Stimulated activated CD4-positive, alpha-beta T cell treated with anti-CD3 and anti-CD28 coated beads, TNF-alpha, amount 100 ng/mL, for 4 hours (primary cell): ENCODE results near the gene TBC1D19.

Source experiments
- DNase-seq, 3 experiments: peaks; one replicate each; pipeline ENCODE4 v3.0.0-alpha.2; 2020; ENCODE audit warnings: low read depth in 3 of 3

The TBC1D19 gene

DNA sequence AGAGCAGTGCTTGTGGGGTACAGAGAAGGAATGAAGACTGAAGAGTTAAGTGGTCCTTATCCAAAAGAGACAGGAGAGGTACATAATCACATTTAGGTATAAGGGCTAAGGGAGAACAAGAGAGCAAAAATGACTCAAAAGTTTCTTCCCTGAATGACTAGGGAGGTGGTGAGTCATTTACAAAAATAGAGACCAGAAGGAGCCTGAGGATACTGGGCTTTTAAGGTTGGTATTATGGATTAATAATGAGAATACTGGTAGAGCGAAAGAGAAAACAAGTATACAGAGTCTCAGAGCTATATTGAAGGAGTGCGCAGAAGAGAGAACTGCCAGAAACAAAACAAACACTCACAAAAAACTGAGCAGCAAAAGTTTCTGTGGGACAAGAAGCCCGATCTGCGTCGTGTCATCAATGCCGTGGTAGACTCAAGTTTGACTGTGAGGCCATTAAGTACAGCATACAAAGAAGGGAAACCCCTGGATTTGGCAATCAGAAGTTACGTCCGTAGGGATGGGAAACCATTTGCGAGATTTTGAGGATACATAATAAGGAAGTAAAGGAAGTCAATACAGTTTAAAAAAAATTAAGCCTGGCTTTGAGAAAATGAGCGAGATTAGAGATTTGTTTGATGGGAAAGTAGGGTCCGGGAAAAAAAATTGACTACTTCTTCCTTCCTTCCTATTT is 147.6 kb downstream of the TBC1D19 start:
- no peak for DNase-seq

DNA sequence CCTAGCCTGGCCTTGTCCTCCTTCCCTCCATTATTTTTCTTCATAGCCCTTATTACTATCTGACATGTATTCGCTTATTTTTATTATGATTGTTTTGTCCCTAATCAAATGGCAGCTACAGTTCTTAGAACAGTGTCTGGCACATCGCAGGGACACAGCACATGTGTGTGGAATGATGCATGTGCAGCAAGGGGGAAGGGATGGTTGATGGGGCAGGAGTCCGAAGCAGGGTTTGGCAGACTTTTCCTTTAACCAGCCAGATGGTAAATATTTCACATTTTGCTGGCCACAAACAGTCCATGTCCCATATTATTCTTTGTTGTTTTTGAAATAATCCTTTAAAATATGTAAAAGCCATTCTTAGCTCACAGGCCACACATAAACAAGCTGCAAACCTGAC is 148.5 kb downstream of the TBC1D19 start:
- no peak for DNase-seq

DNA sequence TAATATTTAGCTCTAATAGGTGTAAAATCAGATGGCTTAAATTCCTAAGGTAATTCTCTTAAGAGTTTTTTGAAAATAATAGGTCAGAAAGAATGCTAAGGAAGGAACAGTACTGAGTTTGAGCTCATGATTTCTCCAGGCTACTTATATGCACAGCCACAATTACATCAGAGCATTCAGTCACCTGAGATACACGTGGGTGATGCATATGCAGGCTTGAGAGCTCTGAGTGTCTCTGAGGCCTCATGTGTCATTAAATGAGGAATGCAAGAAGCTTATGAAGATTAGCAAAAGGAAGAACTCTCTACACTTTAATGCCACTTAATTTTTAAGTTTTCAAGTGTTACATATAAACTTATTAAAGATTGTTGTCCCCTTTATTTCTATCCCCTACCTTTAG is 152.7 kb downstream of the TBC1D19 start:
- no peak for DNase-seq

DNA sequence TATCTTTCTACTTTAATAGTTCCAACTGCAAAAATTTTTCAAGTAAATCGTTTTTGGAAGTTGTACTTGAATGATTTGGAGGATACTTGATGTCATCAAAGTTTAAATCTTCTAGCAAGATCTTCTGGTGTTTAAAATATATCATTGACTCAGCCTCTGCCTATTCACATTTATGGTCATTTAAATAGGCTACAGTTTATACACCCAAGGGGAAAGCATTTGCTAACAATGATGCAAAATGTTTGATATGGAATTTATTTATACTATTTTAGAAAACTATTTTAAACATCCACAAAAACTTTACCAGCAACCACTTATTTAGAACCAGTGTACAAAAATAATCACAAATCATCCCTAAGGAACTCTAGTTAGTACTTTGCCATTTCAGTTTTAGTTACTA is 153.5 kb downstream of the TBC1D19 start:
- no peak for DNase-seq

DNA sequence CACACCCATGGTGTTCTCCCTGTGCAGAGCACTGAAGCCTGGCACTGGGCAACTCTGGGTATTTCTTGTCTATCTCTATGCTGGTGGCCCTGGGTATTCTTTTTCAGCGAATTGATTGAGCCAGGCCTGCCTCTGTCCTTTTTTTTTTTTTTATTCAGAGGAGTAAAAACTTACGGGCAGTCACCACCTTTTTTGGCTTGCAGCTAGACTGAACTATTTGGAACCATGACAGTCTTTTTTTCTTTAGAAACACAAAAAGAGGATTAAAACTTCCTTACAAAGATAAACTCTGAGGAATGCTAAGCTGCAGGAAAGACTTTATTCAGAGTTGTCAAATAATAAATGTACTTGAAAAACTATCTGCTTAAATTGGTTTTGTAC is 157.6 kb downstream of the TBC1D19 start:
- no peak for DNase-seq

DNA sequence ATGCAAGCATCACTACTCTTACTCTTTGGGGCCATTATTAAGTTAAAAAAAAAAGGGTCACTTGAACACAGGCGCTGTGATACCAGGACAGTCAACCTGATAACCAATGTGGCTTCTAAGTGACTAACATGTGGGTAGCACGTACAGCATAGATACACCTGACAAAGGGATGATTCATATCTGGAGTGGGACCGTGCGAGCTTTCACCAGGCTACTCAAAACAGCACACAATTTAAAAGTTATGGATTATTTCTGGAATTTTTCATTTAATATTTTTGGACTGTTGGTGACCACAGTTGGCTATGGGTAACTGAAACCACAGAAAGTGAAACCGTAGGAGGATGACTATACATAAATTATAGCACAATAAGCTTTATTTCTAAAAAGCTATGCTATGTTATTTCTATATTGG is 162.9 kb downstream of the TBC1D19 start:
- no peak for DNase-seq

DNA sequence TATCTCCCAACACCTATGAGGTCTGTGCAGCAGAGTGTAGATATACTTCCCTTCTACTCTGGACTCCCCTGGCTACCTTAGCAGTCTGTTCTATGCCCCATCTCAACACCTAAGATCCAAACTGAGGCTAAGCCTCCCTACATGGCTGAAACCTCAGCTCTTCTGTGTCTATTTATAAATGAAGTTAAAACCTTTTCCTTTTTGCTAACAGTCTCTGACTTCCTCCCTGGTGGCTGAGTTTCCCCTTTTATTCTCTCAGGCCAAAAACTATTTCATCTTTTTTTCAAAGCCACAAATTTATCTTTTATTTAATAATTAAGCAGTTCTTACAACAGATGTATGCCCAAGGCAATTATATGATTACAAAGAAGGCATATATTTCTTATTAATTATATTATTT is 164.9 kb downstream of the TBC1D19 start:
- no peak for DNase-seq

DNA sequence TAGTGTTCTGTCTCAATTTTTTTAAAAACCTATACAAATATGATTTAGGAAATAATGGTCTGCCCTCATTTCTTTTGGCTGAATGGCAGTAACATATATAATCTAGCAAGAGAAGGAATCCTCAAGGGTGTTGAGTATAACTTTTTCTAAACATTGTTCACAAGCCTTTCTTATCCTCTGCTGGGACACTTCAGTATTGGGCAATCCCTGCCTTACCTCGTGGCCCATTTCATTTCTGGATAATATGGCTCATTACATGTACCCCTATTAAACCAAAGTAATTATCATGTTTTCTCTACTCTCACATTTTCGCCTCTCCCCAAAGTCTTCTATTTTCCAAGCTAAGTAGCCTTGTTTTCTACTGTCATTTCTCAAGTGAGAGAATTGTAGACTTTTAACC is 166.0 kb downstream of the TBC1D19 start:
- DNase-seq = no peak

DNA sequence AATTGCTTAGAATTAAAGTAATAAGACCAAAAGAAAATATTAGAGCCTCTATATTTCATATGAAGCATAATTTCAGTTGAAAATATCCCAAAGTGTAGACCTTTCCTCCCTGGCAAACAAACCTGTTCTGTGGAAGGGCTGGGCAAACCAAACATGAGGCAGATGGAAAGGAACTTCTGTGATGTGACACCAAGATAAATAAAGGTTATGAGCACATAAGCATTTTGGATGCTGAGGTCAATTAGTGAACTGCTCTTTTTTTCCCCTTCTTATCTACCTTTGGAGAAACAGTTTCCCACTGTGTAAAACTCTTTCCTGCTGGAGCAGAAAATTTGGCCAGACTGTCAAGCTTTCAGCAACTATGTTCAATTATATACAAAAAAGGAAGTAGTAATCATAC is 167.1 kb downstream of the TBC1D19 start:
- no peak for DNase-seq

DNA sequence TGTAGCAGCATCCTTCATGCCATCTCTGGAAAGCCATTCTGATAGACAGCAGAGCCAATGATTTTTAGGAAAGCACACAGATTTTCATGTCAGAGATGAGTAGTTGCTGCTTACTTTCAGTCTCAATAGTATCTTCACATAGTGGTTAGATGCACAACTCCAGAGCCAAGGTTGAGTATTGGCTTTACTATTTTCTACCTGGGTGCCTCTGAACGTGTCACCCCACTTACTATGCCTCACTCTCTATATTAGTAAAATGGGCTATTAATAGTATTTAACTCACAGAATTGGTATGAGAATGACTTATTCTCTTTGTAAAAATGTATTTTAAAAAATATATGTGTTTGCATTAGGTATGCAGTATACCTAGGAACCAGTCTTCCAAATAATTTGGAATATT is 168.0 kb downstream of the TBC1D19 start:
- no peak for DNase-seq

DNA sequence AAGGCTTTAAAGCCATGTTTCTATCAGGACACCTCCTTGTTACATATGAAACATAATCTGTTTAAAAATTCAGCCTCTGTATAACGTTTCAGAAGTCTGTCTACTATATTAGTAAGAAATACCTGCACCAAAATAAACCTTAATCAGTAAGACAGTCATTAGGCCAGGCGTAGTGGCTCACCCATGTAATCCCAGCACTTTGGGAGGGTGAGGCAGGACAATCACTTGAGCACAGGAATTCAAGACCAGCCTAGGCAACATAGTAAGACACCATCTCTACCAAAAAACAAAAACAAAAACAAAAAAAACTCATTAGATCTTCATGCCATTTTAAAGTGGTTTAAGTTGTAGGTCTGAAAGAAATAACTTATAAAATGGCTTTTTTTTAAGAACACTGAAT is 169.3 kb downstream of the TBC1D19 start:
- DNase-seq = no peak

DNA sequence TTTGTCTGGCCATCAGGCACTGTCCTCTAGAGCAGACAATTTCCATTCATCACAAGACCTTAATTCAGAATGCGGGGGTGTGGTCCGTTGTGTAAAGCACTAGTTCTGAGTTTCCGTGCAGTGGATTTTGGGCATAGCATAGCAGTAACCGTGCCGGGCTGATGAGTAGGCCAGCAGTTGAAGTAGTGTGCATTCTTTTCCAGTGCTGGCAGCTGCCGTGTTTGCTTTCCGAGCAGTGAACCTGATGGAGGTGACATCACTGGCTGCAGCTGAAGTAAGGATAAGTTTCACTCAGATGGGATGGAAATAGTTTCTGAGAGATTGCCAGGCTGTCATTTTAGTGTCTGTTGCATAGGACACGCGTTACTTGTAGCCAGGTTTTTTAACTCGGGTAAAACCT is 169.7 kb downstream of the TBC1D19 start:
- DNase-seq = no peak

DNA sequence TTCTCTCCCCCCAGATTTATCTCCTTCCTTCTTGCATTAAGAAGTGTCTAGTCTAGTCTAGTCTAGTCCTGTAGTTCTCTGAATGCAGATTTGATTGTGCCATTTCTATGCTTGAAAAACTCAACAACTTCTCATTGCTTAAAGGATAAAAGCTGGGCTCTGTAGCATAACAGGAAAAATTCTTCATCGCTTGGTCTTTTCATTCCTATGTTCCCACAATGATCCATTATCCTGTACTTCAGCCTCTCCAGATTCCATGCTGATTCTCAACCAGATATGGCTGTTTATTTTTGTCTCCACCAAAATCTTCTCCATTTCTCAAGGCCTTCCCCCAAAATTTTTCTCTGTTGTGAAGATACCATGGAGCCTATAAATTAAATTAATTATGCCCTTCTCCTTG is 173.9 kb downstream of the TBC1D19 start:
- no peak for DNase-seq

DNA sequence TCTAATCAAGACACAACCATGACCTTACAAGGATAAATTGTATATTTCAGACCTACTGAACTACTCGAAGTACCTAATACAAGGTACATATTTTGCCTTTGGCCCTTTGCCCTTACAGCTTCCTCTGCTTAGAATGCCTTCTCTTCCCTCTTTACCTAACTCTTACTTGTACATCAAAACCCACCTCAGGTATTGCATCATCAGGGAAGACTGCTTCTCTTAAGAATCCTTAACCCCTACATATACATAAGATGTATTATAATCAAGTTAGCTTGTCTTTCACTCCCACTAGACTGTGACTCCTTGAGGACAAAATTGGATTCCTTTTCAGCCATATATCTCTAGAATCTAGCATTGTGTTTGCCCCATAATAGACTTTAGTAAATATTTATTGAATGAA is 175.0 kb downstream of the TBC1D19 start:
- DNase-seq = no peak

DNA sequence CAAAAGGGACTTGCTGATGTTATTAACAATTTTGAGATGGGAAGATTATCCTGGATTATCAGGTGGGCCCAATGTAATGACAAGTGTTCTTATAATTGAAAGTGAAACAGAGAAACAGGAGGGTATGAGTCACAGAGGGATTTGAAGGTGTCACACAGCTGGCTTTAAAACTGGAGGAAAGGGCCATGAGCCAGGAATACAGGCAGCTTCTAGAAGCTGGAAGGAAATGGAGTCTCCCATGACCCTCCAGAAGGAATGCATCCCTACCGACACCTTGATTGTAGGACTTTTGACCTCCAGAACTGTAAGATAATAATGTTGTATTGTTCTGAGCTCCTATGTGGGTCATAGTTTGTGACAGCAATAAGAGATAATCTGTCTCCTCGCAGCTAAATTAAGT is 178.8 kb downstream of the TBC1D19 start:
- no peak for DNase-seq

DNA sequence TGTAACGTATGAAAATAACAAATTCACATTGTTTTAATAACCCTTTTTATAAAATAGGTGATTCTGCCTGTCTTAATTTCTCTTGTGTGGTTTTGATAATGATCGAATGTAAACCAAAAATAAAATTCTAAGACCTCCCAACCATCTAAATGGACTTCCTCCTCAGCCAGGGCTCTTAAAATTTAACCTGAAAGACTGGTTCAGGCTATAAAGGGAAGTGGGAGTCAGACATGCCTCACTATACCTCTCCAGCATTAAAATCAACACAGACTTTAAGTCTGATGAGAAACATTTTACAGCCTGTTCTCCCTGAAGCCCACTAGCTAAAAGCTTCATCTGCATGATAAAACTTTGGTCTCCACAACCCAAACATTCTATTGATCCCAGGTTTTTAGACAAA is 179.2 kb downstream of the TBC1D19 start:
- DNase-seq = no peak

DNA sequence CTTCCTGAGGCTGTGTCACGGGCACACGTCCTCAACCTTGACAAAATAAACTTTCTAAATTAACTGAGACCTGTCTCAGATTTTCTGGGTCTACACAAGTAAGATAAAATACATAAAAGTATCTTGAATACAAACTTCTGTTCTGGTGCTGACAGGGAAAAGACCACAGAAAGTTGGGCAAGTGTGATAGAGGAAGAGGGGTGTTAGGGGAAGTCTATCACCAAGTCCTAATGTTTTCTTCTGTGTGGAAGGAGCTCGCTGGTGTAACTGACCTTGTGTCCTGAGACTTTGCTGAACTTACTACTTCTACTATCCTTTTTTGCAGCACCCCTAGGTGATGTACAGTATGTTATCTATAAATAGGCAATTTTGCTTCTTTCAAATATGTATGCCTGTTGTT is 179.8 kb downstream of the TBC1D19 start:
- no peak for DNase-seq

DNA sequence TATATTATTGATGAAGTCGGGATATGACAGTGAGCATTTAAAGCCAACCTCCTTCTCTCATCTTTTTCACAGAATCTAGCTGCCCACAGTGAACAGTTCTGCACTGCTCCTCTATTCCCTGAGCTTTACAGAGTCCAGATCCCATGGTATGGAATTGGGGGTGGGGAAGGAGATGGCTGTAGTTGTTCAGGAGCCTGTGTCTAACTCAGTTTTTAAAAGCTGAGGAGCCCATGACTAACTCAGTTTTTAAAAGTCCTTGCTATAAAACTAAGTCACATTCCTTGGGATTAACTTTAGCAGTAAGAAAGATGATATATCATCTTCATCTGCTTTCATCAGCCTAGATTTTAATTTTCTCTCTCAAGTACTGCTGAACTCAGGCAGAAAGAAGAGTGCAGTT is 180.3 kb downstream of the TBC1D19 start:
- no peak for DNase-seq

DNA sequence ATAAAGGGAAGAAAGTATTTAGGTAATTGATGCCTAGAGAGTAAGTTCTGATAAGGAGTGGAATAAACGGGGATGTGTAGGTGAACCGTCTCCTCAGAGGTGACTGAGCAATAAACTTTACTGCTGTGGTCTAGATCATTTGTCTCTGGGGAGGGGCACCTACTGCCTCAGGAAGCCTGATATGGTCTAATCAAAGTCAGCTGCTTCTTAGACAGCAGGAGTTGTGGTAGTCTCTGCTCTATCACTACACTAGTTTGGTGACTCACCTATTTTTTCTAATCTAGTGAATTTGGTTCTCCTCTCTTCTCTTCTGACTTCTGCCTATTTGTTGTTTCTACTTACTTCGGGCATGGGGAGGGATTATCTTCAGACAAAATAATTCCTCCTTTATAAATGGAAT is 181.6 kb downstream of the TBC1D19 start:
- no peak for DNase-seq

DNA sequence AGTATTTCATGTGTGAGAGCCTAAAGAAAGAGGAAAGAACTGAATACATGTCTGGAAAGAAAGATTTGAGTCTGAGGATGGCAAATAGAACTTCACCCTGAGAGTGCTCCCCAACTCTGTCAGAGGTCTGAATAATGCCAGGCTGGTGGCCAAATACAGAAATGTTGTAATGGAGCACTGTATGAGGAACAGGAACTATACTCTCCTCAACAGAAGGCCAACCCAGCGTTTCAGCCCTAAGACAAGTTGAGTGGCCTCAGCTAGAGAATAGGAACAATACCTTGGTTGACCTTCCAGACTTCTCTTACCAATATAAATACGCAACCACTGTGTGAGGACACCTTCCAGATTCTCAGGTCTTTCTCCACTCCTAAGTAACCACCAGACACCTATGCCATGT is 182.3 kb downstream of the TBC1D19 start:
- DNase-seq = no peak

DNA sequence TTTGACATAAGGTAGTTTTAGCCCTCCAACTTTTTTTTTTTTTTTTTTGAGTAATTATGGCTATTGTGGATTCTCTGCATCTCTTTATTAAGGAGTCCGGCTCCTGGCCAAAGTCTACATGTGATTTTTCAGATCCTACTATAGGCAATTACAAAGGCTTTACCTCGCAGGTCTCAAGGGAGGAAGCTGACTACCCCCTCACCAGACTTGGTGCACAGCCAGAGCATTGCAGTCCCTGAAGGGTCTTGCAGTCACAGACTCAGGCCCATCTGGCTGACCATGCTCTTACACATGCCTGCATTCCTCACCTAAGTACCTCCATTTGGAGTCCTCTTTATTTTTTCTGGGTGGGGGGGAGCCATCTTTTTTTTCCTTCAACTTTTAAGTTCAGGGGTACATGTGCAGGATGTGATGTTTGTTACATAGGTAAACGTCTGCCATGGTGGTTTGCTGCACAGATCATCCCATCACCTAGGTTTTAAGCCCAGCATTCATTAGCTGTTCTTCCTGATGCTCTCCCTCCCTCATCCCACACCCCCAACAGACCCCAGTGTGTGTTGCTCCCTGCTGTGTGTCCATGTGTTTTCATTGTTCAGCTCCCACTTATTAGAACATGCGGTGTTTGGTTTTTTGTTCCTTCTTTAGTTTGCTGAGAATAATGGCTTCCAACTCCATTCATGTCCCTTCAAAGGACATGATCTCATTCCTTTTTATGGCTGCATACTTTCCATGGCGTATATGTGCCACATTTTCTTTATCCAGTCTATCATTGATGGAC is 188.4 kb downstream of the TBC1D19 start:
- DNase-seq = no peak

DNA sequence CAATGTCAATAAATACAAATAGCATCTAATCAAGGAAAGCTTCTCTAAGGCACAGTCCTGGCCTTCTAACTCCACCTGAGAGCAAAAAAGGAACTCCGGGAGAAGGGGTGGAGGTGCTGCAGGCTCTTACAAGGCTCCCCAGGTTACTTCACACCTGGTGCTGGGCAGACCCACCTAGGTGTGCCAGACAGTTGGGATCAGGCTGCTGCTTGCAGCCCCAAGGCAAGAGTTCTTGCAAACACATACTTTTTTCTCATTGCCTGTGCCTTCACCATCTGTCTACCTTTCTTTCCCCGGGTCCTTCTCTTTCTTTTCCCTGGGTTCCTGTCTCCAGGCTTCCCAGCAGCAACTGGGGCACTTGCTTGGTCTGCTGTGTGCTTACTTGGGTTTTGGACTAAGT is 195.3 kb downstream of the TBC1D19 start:
- DNase-seq = no peak

DNA sequence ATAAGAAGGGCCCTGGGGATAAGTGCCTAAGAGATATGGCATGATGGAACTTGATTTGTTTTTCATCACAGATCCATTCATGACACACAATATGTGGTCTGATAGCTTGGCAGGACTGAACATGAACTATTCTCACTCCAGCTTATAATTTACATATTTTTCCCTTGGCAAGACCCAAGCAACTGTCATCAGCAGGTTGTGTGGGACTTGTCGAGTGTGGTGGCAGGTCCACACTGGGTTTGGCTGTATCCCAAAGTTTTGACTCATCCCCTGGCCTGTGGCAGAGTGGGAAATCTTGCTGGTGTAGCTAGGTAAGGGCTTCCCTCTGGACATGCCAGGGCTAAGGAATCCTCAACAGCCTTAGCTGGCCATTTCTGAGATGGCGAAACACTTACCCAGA is 195.8 kb downstream of the TBC1D19 start:
- DNase-seq = no peak

DNA sequence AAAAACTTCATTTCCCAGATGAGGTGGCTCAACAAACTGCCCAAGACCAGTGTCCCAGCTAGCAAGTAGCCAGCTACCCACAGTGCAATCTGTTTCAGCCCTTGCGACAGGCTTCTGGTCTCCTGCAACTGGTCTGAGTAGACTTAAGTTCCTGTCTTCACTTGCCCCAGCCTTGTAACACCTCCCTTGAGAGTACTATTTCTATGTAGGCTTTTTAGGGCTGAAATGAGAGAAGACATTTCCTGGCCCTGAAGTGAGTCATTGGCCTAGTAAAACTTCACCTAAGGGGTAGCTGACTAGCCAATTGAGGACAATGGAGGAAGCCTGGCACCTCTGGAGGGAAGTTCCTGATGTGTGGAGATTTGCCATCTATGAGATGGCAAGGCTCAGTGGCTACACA is 196.7 kb downstream of the TBC1D19 start:
- no peak for DNase-seq
